Hepatic stellate cell (primary cell): Measurements from ENCODE around the gene SBK2.
"Not testable (repeated sequence)": the region's sequence is repeated elsewhere in the genome, so short reads cannot be mapped to it uniquely, and the experiment has no call there.

ENCODE experiments used
- DNase-seq: peaks from one replicate; pipeline ENCODE4 v3.0.0; 2011; ENCODE audit warnings: low spot score

Gene SBK2

DNA sequence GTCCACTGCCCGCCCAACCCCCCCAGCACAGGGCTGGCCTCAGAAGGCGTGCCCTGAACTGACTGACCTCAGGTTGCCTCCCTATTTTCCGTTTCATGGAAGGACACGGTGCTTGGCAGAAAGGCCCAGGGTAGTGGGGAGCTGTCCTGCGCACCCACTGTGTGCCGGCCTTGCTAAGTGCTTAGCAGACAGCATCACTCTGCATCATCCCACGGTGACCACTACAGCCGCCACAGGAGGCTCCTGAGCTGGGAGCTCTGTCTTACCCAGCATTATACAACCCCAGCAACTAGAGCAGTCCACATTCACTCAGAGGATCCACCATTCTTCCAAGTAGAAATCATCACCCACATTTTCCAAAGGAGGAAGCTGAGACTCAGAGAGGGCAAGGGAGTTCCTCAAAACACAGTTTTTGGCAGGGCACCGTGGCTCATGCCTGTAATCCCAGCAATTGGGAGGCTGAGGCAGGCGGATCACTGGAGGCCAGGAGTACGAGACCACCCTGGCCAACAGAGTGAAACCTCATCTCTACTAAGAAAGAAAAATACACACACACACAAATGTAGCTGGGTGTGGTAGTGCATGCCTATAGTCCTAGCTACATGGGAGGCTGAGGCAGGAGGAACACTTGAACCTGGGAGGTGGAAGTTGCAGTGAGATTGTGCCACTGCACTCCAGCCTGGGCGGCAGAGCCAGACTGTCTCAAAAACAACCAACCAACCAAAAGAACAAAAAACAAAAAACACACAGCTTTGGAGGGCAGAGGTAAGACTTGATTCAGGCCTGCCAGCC, 1.6 kb downstream of the SBK2 start:
- no peak for DNase-seq

DNA sequence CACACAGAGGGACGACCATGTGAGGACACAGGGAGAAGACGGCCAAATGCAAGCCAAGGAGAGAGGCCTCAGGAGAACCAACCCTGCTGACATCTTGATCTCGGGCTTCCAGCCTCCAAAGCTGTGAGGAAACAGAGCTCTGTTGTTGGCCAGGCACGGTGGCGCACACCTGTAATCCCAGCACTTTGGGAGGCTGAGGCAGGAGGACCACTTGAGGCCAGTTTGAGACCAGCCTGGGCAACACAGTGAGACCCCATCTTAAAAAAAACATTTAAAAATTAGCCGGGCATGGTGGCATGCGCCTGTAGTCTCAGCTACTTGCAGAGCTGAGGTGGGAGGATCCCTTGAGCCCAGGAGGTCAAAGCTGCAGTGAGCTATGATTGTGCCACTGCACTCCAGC, 2.7 kb downstream of the SBK2 start:
- DNase-seq, result not testable (repeated sequence)

DNA sequence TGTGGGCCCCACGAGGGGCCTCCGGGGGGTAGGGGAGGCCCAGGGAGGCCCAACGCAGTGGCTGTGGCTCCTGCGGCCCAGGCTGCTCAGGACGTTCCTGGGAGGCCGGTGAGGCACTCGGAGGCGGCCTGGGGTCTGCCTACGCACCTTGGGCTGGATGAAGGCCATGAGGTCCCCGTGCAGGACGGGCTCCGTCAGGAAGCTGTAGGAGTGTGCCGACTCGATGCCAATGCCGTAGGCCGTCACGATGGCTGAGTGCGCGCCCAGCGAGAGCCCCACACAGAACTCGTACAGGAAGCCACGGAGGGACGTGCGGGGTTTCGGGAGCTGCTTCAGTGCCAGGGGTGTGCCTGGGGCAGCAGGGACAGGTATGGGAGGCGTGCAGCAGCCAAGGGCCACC, 5.9 kb downstream of the SBK2 start:
- DNase-seq, result no peak

DNA sequence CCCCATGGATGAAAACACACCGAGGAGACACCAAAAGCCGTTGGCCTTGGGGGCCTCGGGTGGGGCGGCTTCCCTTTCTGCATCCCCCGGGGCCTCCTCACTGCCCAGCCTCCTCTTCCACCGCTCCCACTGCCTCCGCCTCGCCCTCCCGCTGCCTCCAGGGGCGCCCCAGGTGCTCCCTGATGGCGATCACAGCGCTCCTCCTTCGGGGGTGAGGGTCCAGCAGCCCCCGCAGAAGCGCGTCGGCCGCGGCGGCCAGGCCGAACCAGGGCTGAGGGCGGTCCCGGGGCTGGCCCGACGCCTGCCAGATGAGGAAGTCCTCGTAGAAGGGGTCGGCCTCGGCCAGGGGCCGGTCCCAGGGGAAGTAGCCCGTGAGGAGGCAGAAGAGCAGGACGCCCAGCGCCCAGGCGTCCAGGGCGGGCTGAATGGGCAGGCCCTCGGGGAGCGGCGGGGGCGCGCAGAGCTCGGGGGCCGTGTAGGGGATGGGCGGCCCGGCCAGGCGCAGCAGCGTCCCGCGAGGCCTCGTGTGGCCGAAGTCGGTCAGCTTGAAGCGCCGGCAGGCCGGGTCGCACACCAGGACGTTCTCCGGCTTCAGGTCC, 7.2 kb downstream of the SBK2 start:
- DNase-seq, result no peak

DNA sequence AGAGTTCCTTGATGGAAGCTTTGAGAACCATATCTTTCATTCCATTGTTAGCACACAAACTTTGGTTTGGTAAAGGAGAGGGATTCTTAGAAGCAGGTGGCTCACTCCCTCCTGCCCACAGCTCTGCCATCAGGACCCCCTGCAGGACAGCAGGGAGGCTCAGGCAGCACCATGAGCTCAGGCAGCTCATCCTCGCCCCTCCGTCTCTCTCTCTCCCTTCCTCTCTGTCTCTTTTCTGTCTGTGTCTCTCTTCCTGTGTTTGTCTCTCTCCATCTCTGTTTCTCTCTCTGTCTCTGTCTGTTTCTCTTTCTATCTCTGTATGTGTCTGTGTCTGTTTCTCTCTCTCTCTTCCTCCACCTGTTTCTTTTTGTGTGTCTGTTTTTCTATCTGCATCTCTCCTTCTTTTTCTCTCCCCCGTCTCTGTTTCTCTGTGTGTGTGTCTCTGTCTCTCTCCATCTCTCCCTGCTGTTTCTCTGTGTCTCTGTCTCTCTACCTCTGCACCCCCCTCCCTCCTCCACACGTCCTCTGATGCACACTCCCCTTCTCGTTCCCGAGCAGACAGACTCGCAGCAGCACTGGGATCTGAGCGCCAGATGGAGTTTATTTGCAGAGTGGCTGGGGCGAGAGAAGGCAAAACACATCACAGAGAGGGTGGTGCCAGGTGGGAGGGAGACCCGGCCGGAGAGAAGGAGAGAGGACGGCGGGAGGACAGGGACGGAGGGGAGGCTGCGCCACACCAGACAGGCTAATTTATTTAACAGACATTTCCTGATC, 8.7 kb downstream of the SBK2 start:
- DNase-seq, result no peak

DNA sequence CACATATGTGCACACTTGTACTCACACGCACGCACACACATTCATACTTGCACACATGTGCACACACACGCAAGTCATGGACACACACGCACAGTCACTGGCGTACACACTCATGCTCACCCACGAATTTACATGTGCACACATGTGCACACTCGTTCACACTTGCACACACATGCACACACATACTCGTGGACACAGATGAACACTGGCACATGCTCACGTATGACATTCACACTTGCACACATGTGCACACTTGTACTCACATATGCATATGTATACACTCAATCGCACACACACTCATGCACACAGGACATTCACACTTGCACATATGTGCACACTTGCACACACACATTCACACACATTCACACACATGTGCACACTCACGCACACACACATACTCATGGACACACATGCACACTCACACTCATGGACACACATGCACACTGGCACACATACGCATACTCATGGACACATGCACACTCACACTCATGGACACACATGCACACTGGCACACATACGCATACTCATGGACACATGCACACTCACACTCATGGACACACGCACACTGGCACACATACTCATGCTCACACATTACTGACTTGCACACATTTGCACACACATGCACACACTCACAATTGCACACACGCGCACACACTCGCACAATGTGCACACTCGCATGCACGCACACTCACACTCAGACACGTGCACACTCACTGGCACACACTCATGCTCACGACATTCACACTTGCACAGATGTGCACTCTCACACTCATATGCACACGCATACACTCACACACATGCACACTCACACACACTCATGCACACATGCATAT, 9.5 kb downstream of the SBK2 start:
- no peak for DNase-seq

DNA sequence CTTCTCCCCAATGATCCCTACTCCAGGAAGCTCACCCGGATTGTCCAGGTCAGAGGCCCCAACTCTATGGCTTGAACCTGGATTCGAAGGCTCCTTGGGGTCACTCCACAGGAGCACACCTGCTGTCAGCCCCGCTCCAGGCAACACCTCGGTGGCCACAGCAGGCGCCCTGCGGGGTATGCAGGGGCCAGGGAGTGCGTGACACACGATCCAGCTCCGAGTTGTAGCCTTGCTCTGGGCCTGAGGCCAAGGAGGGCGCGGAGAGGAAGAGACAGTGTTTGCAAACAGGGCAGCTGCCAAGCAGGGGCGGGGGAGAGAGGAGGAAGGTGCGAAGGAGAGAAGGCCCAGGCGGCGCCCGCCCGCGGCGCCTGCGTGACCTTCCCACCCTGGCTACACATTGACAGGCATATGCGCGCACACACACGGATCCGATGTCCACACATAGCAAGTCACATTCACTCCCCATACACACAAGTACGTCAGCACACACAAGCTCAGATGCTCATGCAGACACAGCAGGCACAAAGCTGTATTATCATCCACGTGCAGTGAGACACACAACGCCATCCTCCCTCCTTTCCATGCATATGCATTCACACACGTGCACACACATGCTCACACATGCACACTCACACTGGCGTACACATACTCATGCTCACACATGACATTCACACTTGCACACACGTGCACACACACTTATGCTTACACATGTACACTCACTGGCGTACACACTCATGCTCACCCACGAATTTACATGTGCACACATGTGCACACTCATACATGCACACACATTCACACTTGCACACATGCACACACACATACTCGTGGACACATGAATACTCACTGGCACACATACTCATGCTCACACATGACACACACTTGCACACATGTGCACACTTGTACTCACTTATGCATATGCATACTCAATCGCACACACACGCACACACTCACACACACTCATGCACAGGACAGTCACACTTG, 10.4 kb downstream of the SBK2 start:
- peak; percentile 77 for DNase-seq

DNA sequence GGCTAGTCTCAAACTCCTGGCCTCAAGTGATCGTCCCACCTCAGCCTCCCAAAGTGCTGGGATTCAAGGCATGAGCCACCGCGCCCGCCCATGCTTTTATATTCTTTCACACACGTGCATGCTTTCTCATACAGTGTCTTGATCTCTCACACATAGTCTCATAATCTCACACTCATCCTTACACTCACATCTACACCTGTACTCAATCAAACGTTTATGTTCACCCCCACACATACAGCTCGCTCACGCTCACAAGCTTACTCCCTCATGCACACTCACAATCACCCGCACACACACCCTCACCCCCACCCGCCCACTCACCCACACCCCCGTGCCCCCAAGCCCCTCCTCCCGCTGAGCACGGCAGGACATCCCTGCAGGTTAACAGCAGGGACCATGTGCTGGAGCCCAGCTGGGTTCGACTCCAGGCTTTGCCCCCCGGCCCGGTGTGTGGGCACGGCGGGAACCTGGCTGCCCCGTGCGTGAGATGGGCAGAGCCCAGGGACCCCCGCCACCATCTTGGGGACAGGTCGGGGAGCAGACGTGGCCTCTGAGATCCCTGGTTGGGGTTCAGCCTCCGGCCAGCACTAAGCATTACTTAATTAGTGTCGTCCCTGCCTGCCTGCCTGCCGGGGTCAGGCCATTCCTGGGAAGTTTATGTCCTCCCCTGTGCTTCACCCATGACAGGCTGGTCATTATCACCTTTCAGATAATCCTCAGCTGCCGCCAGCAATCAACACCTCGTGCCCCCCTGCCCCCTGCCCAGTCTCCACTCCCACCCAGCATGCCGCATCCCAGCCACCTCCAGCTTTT, 11.4 kb downstream of the SBK2 start:
- no peak for DNase-seq

DNA sequence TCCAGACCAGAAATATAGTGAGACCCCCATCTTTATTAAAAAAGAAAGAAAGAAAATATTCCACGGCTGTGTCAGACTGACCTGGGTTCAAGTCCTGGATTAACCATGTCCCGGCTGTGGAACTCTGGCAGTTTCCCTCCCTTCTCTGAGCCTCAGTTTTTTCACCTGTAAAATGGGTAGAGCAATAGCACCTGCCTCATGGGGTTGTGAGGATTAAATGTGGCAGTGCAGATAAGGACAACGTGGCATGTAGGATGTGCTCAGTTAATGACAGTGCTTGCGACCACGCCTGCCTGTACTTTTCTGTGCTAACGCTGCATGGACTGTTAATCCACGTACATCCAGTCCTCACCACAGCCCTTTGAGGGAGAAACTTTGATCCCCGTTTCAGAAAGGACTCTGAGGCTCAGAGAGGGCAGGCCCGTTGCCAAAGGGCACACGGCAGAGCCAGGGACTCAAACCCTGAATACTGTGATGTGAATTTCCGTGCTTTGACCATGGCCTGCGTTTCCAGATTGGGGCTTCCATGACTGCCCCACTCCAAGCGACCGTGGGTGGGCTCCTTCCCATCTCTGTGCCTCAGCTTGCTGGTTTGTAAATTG, 16.1 kb downstream of the SBK2 start:
- DNase-seq, result no peak

DNA sequence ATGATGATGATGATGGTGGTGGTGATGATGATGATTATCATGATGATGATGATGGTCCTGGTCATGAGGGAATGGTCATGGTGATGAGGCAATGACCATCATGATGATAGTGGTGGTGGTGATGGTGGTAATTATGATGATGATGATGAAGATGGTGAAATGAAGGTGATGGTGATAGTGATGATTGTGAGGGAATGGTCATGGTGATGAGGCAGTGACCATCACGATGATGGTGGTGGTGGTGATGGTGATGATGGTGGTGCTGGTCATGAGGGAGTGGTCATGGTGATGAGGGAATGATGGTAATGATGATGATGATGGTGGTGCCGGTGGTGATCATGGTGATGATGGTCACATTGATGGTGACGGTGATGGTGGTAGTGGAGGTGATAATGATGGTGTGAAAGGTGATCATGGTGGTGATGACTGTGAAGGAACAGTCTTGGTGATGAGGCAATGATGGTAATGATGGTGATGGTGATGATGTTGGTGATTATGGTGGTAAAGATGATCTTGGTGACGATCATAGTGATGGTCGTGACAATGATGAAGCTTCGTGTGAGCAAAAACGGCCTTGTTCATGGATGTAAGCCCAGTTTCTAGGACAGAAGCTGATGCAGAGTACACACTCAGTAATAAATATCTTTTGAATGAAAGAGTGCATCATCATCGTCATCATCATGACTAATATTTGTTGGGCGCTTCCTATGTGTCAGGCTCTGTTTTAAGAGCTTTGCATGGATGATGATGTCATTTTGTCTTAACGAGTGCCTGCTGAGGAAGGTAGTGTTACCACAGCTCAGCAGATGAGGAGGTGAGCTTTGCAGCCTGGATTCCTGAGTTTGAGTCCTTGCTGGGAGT, 17.3 kb downstream of the SBK2 start:
- DNase-seq, result peak; percentile 72

DNA sequence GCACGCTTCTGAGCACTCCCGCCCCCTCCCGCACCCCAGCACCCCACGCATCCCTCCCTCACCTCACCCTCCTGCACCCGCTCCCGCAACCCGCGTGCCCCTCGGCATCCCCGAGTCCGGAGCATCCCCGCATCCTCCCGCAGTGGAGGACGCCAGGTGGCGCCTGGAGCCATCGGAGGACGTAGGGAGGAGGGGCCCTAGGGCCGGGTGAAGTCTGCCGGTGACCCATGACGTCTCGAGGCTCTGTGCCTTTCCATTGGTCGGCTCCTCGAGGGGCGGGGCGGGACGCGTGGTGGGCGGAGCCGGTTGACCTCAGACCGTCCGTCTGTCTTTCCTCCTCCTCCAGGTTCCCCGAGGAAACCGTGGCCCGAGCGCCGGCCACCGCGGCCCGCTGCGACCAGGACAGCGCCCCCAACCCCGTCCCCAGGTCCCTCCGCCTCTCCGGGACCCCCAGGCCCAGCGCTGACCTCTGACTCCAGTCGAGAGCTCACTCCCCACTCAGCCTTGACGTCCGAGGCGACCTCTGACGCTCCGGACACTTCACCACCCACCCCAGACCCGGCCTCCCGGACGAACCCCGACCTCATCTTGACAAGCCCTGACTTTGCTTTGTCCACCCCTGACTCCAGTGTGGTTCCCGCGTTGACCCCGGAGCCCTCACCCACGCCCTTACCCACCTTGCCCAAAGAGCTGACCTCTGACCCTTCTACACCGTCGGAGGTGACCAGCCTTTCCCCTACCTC, 19.9 kb downstream of the SBK2 start:
- DNase-seq, result peak; percentile 99

DNA sequence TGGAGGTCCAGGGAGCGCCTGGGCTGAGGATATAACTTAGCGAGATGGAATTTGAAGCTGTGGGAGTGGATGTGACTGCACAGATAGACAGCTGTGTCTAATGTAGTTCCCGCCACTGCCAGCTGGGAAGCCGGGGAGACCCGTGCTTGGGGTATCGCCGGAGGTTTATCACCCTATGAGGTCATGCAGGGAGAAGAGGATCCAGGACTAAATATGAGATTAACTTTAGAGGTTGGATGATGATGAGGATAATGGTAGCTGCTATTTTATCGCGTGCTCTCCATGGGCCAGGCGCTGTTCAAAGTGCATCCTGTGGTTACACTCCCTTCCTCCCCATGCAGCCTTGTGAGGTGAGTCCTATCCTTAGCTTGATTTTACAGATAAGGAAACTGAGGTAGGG, 28.8 kb downstream of the SBK2 start:
- DNase-seq, result no peak

DNA sequence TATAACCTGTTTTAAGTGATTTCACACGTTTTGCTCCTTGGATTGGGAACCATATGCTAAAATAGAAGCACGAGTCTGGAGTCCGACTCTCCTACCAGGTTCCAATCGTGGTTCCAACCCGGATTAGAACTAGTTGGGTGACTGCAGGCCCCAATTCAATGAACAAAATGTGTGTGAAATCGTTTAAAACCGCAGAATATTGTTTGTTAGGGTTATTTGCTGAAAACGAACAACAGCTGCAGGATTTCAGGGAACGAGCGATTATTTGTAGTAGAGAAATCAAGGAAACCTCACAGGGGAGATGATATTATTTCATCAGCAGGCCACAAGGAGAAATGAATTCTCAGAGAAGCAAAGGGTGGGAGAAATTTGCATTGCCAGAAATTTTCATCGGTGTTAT, 32.0 kb downstream of the SBK2 start:
- DNase-seq, result no peak

DNA sequence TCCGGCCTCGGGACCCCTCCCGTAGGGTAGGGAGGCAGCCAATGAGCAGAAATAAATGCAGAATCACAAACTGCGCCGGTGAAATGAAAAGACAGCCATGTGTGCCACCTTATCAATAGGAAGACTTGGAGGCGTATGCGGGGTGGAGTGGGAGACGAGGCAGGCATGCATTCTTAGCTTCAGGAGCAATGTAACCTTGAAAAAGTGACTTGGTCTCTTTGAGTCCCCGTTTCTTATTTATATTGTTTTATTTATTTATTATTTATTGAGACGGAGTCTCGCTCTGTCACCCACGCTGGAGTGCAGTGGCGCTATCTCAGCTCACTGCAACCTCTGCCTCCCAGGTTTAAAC, 32.7 kb downstream of the SBK2 start:
- DNase-seq, result no peak

DNA sequence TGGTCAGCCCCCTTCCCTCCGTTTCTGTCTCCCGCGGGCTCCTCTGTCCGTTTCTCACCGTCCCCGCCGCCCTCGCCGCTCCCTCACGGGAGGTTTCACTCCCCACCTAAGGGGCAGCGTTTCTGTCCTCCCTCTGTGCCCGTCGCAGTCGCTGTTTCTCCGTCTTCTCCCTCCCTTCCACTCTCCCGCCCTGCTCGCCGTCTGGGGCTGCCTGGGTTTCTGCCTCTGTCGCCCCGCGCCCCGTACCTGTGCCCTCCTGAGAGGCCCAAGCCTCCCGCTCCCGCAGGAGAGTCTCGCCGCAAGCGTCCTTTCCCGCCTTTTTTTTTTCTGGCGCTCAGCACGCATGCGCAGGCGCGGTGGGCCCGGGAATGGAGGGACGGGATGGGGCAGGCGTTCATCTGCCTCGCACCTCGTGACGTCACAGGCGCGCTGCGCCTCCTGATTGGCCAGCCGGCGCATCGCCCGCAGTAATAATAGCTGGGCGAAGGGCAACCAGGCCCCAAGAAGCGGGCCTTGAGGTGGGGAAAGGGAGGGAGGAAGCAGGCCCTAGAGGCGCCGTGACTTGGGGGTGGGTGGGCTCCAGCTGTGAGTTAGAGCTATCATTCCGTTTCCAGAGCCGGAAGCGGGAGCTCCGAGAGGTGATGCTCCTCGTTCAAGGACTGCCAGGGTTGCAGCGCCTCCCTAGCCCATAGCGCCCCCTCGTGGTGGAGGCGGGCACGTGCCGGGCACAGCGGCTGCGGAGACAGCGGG, 33.3 kb downstream of the SBK2 start:
- DNase-seq, result peak; percentile 99

DNA sequence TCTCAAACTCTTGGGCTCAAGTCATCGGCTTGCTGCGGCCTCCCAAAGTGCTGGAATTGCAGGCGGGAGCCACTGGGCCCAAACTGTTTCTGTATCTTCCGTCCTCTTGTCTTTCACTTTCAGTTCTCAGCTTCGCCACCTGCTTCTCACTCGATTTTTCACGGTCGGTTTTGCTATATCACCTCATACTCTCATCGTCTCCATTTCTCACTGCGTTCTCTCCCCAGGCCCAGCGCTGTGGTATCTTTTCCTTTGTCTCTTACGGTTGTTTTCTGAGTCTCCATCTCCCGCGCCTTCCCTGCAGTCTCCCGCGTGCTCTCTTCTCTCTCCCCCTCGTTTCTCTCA, 33.8 kb downstream of the SBK2 start:
- DNase-seq, result no peak

DNA sequence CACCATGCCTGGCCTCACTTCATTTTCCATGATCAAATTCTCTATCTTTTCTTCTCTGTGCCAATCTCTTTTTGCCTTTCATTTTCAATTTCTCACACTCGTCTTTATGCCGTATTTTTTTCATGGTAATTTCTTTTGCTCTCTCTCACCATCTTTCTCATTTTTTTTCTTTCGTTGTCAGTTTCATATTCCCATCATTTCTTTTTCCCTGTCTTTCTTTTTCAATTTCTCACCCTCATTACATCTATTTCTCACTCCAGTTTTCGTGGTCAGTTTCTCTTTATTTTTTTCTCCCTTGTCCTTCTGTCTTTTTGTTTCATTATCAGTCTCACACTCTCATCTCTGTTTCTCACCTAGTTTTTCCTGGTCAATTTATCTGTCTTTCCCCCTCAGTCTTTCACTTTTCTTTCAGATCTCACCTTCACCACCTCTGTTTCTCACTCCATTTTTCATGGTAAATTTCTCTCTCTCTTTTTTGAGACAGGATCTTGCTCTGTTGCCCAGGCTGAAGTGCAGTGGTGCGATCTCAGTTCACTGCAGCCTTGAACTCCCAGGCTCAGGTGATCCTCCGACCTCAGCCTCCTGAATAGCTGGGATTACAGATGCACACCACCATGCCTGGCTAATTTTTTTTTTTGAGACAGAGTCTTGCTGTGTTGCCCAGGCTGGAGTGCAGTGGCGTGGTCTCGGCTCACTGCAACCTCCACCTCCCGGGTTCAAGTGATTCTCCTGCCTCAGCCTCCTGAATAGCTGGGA, 34.6 kb downstream of the SBK2 start:
- no peak for DNase-seq
